GM21528 (cell line): Measurements from ENCODE around the gene LHFPL3.

Experiments used
- ATAC-seq: cut with Tn5 transposase; IDR thresholded peaks from one replicate; pipeline ENCODE4 v1.9.1; 2021; ENCODE audit warnings: mild to moderate bottlenecking, moderate library complexity; ENCODE audit not compliant: unreplicated experiment, low FRiP score

Gene LHFPL3

DNA sequence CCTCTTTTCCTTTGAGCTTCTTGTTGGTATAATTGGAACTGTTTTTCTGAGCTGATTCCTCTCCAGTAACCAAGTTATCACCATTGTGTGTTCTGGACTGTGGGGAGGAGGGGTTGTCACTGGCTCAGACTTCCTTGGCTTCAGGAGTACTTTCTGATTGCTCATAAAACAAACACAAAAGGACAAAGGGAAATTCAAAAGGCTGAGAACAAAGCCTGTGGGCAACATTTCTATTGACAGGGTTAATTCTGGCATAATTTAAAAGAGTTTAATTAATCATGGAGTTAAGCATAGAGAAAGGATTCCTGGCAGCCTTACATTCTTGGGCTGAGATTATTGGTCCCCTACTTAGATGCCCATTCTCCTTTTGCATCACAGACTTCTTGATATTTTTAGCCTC is 462.7 kb downstream of the LHFPL3 start:
- no peak for ATAC-seq

DNA sequence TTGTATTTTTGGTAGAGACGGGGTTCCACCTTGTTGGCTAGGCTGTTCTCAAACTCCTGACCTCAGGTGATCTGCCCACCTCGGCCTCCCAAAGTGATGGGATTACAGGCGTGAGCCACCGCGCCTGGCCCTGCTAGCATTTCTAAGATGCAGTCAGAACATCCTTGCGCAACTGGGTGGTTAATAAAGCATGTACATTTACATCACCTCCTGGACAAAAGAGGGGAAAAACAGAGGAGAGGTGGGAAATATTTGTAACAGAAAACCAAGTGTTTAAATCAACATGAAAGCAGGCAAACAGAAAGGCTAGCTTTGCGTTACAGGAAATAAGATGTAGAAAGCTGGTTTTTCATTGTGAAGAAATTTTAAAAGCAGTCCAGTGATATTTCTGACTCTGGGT is 464.7 kb downstream of the LHFPL3 start:
- no peak for ATAC-seq

DNA sequence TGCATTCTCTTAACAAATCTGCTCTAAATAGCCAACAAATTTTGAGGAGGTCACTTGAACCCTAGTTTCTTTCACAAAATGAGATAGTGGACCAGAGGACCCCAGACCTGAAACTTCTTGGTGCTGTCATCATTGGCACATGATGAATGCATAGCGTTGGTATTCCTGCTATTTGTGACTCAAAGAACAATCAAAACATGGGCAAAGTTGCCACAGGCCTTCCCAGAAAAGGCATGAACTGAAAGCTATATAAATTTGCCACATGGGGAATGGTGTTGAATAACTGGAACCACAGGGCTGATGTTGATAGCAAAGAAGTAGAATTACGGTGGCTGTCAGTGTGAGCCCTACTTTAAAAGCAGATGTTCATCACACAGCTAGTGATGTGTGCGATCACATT is 465.8 kb downstream of the LHFPL3 start:
- ATAC-seq: no peak

DNA sequence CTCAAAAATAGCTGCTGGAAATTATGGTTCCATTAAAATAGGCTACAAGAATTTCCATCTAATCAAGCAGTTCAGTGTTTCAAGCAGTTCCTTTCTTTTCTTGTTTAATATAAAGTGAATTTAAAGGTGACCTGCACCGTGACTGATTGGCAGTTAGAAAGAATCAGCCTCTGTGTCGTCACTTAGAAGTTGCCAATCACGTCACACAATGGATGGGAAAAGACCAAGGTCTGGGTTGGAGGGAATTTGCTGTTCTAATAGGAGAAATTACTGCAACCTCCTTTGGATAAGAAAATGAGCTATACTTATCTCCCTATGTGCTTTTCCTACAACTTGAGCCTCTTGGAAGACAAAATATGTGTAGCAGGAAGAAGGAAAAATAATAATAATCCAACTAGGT is 466.2 kb downstream of the LHFPL3 start:
- ATAC-seq: no peak

DNA sequence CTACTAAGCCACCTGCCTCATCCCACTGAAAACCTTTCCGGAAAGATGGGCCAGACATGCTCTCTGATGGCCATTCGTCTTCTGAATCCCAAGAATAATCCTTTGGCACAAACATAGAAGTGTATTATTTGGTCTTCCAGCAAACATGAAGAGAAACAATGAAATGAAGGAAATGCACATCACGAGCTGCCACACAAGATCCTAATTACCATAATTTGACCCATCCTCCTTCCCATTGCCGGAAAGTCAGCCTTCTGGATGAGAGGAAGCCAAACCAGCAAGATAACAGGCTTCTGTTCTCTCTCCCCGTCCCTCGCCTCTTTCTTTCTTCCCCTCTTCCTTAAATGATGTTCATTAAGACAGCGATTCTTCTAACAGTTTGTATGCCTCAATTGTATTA is 466.7 kb downstream of the LHFPL3 start:
- no peak for ATAC-seq

DNA sequence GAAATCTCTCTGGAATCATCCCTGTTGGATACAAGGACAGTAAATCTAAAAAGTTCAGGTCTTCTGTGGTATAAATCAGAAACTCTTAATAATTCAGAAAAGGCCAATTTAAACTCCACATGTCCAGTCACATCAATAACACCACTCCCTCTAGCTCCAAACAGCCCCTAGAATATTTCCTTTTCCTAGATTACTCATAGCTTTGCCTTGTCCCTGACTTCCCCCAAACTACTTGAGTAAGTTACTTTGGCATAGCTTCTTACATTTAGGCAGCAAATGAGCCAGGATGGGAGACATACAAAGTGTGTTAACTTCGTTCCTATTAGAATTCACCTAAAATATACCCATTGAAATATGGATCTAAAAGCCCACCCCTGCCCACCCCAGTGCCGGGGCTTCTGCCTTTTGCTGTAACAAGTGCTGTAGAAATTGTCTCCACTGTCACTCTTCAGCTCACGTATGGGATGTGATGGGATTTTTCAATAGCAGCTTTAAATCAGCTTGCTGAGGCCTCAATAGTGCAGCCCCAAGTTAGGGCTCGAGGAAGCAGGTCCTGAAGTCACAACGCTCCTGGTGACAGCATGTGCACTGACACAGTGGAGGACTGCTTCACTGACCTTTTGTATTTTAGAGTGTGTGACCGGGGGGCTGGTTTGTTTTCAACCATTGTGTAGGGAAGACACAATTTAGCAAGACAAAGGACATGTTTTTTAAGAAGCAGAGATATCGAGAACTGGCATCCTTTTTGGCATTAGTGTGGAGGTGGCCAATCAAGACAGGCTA is 467.4 kb downstream of the LHFPL3 start:
- ATAC-seq: no peak

DNA sequence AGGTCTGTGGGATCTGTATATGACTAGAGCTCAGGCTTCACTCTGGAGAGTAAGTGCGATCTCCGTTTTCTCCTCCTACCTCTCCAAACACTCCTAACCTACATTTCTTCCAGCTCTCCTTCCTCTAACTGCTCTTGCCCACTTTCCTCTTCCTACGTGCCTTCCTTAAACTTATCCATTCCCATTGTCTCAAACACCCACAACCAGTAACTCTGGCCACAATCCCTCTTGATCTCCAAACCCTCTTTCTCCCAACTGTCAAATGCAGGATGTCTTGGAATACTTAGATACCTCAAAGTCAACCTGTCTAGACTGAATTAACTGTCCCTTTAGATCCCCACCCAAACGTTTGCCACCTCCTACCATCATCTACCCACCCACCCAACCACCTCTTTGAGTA is 471.9 kb downstream of the LHFPL3 start:
- no peak for ATAC-seq

DNA sequence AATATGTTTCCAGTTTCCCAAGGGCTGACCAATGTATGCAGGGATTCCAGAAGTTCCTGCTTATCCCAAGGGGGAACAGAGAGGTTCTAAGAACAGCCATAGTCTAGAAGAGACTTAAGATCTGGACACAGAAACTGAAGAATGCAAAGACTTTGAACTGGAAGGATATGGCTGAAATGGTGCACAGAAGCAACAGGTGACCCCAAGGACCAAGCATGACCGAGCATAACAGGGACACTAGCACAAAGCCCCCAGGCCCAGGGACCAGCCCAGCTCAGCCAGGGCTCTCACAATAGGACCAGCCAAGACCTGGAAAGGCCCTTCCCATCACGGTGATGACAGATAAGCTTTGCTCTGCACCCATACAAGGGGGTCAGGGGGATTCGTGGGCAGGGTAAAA is 472.6 kb downstream of the LHFPL3 start:
- no peak for ATAC-seq

DNA sequence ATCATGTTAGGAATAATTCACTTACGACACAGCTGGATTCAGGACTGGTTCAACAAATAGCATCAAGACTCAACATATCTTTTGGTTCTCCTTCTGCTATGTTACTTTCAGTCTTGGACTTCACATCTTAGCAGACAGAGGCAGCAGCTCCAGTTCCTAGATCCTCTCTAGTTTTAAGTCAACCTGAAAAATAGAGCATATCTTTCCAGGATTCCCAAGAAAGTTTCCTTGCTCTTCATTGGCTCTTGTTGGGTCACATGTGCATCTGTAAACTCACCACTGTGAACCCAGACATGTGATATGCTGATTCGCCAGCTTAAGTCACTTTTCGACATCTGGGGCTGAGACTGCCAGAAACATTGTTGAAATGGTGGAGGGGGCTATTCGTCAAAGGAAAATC is 475.5 kb downstream of the LHFPL3 start:
- no peak for ATAC-seq

DNA sequence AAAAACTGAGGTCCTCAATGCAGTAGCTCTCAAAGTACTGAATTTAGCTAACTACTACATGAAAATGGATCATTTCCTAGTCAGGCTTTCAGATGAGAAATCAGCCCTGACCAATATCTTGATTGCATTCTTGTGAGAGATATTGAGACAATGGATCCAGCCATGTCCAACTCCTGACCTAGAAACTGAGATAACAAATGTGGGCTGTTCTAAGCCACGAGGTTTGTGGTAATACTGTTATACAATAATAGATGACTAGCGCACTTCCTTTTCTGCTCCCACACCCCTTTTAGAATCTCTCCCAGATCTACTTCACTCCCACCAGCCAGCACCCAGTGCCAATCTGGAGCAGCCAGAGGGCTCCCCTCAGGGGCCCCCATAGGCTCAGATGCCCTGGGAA is 476.3 kb downstream of the LHFPL3 start:
- no peak for ATAC-seq

DNA sequence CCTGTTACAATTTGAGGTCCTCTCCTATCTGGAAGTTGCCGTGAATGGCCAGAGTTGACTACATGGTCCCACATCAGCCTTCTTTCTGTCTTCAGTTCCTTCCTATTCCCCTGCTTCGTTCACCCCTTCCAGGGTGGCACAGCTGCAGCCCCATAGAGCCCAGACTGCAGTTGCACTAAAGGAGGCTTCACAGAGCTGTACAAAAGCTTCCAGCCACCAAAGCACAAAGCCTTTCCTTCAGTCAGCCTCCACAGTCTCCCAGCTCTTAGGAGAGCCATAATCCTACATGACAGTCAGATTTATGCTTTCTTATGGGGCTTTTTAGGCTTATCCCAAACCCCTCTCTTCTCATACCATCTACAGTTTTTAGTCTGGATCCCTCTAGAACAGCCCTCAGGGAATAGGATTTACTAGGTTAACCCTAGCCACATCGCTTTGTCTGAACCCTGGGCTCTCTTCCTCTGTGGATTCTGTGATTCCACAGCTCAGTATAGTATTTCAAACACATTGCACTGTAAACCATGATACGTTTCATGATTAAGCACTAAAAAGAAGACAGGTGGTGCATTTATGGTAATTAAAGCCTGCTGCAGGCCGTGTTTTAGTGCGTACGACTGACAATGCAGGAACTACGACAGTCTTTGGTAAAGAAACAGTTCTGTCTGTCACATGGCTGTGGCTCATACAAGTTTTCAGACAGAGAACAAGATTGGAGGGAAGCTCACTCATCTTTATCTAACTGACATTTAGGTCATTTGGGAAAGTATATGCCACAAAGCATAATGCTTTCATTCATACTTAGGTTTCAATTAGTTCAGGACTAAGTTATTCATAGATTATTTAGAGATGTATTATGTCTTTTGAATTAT is 477.3 kb downstream of the LHFPL3 start:
- ATAC-seq: no peak

DNA sequence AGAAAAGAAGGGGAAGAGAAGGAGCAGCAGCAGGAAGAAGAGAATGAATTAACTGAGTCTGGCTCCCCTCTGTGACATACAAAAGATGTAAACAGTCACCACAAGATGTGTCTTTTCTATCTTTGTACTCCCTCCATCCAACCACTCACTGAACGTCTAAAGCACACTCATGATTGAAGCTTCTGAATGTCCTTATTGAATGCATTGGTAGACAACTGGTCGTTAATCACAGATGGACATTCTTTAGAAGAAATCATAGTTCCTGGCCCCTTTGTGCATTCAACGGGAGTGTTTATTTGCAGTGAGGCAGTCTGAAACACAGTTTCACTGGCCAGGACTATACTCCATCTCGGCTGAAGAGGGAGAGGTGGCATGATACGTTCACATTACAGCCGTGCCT is 479.3 kb downstream of the LHFPL3 start:
- no peak for ATAC-seq

DNA sequence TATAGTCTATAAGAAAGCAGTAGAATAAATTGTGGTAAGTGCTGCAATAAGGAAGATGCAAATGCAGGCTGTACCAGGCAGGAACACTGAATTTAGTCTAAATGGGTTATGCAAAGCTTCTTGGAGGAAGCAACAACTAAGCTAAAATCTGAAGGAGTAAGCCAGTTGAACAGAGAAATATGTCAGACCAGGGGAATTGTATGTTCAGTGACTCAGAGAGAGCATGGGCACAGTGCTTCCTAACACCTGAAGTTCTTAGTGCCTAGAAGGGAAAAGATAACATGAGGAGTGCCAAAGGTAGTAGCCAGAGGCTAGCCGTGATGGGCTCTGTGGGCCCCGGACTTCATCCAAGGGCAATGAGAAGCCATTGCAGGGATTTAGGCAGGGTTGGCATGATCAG is 481.5 kb downstream of the LHFPL3 start:
- no peak for ATAC-seq

DNA sequence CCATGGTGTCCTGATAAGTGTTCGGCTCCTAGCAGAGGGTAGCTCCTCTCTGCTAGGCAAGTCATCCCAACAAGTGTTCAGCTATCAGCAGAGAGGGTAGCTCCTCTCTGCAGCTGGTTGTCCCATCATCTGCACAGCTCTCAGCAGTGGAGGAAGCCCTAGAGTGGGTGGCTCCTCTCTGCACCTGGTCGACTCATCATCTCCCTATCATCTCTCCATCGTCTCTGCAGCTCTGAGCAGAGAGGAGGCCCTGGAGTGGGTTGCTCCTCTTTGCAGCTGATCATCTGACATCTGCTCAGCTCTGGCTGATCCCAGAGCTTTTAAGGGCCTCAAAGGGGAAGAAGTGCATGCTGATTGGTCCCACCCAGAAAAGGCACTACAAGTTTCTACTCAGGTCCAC is 485.7 kb downstream of the LHFPL3 start:
- no peak for ATAC-seq

DNA sequence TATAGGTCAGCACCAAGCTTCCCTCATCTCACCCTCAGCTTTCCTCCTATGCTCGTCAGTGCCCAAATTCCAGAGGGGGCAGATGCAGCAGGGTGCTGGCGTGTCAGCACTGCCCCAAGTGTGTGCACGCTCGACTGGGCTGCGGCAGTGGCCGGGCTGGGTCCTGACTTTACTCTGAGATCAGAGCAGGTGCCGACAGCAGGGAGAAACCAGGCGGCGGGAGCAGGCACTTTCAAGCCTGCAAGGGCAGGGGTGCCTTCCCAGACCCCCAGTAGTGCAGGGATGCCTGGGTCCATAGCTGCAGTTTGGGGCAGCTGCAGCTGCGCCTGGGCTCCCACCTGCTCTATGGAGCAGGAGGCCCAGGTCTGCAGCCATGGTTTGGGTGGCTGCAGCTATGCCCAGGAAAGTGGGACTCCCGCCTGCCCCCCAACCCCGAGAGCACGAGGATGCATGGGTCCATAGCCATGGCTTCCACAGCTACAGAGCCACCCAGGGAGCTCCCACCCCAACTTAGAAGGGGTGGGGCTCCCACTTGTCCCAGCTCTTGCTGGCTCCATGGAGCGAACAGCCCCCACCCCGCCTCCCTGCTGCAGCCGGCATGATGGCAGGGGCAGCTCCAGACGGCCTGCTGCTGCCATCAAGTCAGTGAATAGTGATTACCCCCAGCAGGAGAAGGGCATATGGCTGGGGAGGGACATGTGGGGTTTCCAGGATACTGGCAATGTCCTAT is 486.4 kb downstream of the LHFPL3 start:
- ATAC-seq: no peak

DNA sequence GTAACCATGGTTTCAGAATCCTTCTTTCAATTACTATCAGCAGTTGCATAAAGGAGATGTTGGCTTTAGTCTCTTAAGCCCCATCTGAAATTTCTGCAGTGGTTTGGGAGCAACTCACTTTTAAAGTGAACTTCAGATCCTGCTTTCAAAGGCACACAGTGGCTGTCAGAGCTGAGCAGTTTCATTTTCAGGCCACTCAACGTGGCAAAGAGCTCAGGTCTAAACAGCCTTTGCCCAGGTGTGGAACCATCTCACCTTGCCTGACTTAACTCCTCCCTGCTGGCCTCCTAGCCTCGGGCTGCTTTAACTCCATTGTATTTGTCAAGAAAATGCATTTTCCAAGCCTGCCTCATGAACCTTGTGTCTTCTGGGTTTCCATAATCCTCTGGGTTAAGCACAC is 488.1 kb downstream of the LHFPL3 start:
- no peak for ATAC-seq

DNA sequence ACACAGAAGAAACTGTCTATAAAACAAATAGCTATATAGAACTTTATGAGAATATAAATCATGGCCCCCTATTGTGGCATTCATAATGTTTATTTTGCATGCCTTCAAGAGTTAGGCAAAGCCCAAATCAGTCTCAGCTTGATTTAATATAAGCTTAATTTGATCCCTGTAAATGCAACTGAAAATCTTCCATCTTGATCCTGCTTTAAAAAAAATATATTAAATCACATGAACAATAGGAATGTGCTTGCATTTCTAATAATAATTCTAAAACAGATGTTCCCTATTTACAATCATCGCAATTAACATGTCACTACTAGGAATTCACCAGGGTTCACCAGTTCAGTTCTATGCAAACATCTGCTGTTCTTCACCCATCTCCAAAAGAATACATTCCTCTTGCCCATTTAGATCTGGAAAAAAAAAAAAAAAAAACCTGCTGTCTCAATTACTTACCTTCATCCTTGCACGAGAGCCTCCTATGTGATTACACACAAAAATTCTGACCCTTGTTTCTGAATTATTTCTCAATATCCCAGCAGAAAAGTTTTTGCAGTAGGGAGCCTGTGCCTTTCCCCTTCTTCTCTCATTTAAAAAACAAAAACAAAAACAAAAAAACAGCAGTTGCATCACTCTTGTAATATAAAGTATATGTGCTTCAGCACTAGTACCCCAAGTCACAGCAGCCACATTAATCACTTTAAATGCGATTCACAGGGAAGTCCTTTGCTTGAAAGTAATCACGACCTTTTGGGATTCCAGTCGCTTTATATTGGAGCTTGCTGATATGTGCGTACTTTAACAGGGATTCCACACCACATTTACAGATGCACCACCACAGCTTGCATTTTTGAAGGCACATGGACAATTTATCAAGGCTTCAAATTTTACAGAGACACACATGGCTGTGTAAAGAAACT is 490.8 kb downstream of the LHFPL3 start:
- no peak for ATAC-seq

DNA sequence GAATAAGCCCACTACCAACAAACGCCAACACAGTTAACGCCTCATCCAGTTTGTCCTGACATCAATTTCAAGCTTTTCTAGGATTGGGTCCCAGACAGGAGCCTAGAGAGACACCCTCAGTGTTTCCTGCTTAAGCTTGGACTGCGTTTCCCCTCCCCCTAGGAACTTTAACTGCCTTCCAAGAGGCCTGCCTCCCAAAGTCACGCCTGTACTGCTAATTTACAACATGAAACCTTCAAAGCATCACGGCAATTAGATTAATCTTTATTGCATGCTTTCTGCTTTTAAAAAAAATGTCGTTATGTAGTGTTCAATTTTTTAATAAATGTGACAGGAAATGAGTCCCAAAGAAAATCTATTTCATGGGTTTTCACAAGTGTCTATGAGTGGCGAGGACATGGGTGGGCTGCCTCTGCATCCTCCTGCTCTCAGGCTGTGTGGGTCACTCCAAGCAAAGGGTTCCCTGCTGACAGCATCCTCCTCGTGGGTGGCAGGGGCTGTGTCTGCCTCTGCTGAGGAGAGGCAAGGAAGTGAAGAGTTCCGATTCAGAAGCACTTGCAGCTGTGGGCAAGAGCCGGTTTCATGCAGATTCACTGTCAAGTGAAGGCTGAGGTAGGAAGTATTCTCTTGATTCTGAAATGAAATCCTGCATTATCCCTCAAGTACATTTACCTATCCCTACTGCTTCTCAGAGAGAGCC is 492.6 kb downstream of the LHFPL3 start:
- no peak for ATAC-seq

DNA sequence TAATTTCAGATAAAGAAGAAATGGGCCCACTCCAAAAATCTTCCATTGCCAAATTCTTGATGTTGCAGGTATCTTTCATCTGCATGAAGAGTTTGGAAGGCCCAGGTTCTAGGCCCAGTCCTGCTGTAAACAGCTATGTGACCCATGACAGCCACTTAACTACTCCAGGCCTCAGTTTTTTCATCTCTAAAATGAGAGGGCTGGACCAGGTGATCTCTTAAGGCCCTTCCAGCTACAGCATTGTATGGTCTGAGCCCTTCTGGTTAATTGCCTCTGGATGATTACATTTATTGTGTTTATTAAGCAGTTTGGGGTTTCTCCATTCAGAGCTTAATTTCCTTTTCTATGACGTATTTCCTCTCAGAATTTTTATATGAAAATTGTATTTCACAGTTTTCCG is 494.8 kb downstream of the LHFPL3 start:
- ATAC-seq: no peak

DNA sequence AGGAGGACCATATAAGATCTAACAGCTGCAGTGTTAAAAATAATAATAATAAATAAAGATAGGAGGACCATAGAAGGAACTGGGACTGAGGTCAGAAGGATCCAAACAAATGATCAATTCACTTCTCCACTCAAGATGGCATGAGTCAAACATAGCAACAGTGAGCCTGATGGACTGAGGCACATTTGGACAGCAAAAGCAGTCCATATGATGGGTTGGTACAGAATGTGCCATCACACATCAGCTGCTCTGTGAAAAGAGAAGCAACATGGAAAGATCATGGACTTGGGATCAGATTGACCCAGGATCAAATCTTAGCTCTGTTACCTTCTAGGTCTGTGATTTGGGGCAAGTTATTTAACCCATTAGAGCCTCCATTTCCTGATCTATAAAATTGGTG is 496.7 kb downstream of the LHFPL3 start:
- no peak for ATAC-seq
